Panc1 (cell line): ENCODE measurements around the gene CHST8. TPM values are rescaled to one million over a fixed set of nuclear protein-coding genes. Genes with fewer than 3 reads are reported as not detected.

ENCODE experiments used
- ATAC-seq: fragments of 200-7000 bp; cut with Tn5 transposase; 2 replicates; pipeline ENCODE4 v1.9.1; 2020; ENCODE audit warnings: mild to moderate bottlenecking, moderate library complexity
- BruUV-seq: library from RNA; stranded (reverse); fragments of 400-500 nt; replicated peaks from 2 replicates; lab custom pipeline; 2021; lab: Mats Ljungman, UMichigan
- CTCF ChIA-PET: fragments of 300-600 bp; sonication (Branson Sonifier 250); formaldehyde crosslinking; loops from one replicate; lab custom pipeline; 2022; ENCODE audit warnings: antibody characterized with exemption; lab: Charles Lee
- POLR2A ChIA-PET: fragments of 300-600 bp; sonication (Branson Sonifier 250); formaldehyde crosslinking; loops from one replicate; lab custom pipeline; 2022; ENCODE audit warnings: antibody characterized with exemption; lab: Charles Lee
- DNase-seq: peaks from one replicate; pipeline ENCODE4 v3.0.0-alpha.2; 2010; ENCODE audit warnings: low read depth, low spot score
- H3K27ac ChIP-seq: 2 replicates; pipeline ENCODE4 v1.5.1; 2011; ENCODE audit warnings: mild to moderate bottlenecking, low read length, inconsistent platforms
- H3K27me3 ChIP-seq: fragments of 200-500 bp; sonication (Bioruptor generic); 2 replicates; pipeline ENCODE4 v1.6.0; 2014; ENCODE audit warnings: low read length, inconsistent platforms; ENCODE audit not compliant: control insufficient read depth, insufficient read depth
- H3K36me3 ChIP-seq: fragments of 200-500 bp; sonication (Bioruptor generic); 2 replicates; pipeline ENCODE4 v1.5.1; 2014; ENCODE audit warnings: inconsistent platforms, mild to moderate bottlenecking, low read length, moderate library complexity; ENCODE audit not compliant: control insufficient read depth, insufficient read depth
- H3K4me1 ChIP-seq: 2 replicates; pipeline ENCODE4 v1.5.1; 2011; ENCODE audit warnings: inconsistent platforms, mild to moderate bottlenecking, low read length, moderate library complexity; ENCODE audit not compliant: control insufficient read depth, insufficient read depth
- H3K4me3 ChIP-seq, 2 experiments: 2 replicates each; pipeline ENCODE4 v1.5.1; 2011 to 2012; ENCODE audit warnings: low read depth in 2 of 2, low read length in 2 of 2, mild to moderate bottlenecking in 2 of 2, inconsistent platforms in 1 of 2, moderate library complexity in 1 of 2
- H3K9me3 ChIP-seq: fragments of 200-500 bp; sonication (Bioruptor generic); 2 replicates; pipeline ENCODE4 v1.5.1; 2014; ENCODE audit warnings: low read depth, mild to moderate bottlenecking, inconsistent platforms, low read length, moderate library complexity; ENCODE audit not compliant: control insufficient read depth, insufficient read depth
- POLR2AphosphoS5 ChIP-seq: IDR thresholded peaks from 2 replicates; pipeline ENCODE4 v1.6.1; 2012; ENCODE audit warnings: mild to moderate bottlenecking, low read depth, low read length, moderate library complexity
- REST ChIP-seq, 2 experiments: IDR thresholded peaks; 2 replicates each; pipeline ENCODE4 v1.6.1; 2011 to 2012; ENCODE audit warnings: low read depth in 2 of 2, control low read depth in 1 of 2, low read length in 1 of 2, mild to moderate bottlenecking in 1 of 2, moderate library complexity in 1 of 2; ENCODE audit not compliant: insufficient read depth in 1 of 2
- SIN3A ChIP-seq: IDR thresholded peaks from 2 replicates; pipeline ENCODE4 v1.6.1; 2012; ENCODE audit warnings: low read depth, mild to moderate bottlenecking, low read length, moderate library complexity, borderline replicate concordance; ENCODE audit not compliant: insufficient read depth
- TCF7L2 ChIP-seq: IDR thresholded peaks from 2 replicates; pipeline ENCODE4 v1.6.1; 2011; ENCODE audit warnings: mild to moderate bottlenecking, low read depth, low read length, inconsistent platforms
- in situ Hi-C: cut with HindIII; loops from 2 replicates; pipeline ENCODE4 v1.10.0; 2016; ENCODE audit warnings: low sequenced_read_pairs, low pct_unique_long_range_greater_than_20kb
- intact Hi-C: fragments of 100-400 bp; cut with micrococcal nuclease; formaldehyde crosslinking; loops from one replicate; pipeline ENCODE4 v1.10.0; 2022; ENCODE audit not compliant: unreplicated experiment
- total RNA-seq: library from RNA; stranded (reverse); gene quantifications from one replicate; pipeline ENCODE4 v1.2.1, GENCODE V29; 2021; ENCODE audit not compliant: unreplicated experiment
- TF ChIP-seq, protein P1 (sequence below): fragments of 450-650 bp; IDR thresholded peaks from 2 replicates; pipeline ENCODE4 v1.5.1; 2017; ENCODE audit warnings: mild to moderate bottlenecking

Gene CHST8
- total RNA-seq, 1 experiment from 2014 or later: 0.28 TPM

DNA sequence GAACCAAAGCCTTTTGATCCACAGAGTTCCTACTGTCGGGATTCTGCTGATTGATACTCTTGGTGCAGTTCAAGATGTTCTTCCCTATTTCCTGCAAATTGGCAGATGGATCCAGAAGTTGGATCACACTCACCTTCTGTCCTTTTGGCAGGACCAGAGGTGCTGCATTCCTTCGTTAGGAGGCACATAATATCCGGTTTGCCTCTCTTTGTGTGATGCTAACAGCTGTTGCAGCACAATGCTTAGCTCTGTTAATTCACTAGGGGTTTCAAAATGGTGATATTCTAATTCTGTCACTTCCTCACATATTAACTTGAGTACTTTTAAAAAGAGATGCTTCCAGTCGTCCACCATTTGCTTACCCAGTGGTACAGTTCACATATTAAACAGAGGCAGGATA, 15.2 kb upstream of the CHST8 start:
- Histone ChIP-seq H3K4me3 (no peak overlapping the region), H3K36me3 (no peaks in the 10 kb centered on the region), H3K4me1 (no peaks in the 10 kb centered on the region), H3K27me3 (peaks cover 19% of the 10 kb centered on the region), H3K27ac (no peak overlapping the region), H3K9me3 (peaks cover 9% of the 10 kb centered on the region; the same call in 1 of the 2 replicates)
- no peak for DNase-seq
- ChIA-PET CTCF (no interaction called here), POLR2A (no interaction called here)
- no TSS peak for BruUV-seq
- intact Hi-C loops (no loop called here), in situ Hi-C loops (no loop called here)
- no peak for ATAC-seq
- TF ChIP-seq REST (IDR thresholded peaks at IDR 0.05; ENCODE audit: insufficient read depth in 1 of 2, low read depth in 2 of 2, low read length in 1 of 2): no peak
- TF ChIP-seq POLR2AphosphoS5: no peak
- TF ChIP-seq SIN3A: no peak
- TF ChIP-seq, protein P1, sequence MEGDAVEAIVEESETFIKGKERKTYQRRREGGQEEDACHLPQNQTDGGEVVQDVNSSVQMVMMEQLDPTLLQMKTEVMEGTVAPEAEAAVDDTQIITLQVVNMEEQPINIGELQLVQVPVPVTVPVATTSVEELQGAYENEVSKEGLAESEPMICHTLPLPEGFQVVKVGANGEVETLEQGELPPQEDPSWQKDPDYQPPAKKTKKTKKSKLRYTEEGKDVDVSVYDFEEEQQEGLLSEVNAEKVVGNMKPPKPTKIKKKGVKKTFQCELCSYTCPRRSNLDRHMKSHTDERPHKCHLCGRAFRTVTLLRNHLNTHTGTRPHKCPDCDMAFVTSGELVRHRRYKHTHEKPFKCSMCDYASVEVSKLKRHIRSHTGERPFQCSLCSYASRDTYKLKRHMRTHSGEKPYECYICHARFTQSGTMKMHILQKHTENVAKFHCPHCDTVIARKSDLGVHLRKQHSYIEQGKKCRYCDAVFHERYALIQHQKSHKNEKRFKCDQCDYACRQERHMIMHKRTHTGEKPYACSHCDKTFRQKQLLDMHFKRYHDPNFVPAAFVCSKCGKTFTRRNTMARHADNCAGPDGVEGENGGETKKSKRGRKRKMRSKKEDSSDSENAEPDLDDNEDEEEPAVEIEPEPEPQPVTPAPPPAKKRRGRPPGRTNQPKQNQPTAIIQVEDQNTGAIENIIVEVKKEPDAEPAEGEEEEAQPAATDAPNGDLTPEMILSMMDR: no peak
- no peak for TF ChIP-seq TCF7L2

GRCh38 chr19:33609353-33609752, 12.4 kb upstream of the CHST8 start:
- no peak overlapping the region for H3K4me3 ChIP-seq
- BruUV-seq: no TSS peak
- no peak for TF ChIP-seq SIN3A
- no peak for TF ChIP-seq TCF7L2
- ChIA-PET CTCF (no interaction called here), POLR2A (no interaction called here)
- no peak for ATAC-seq
- no peaks in the 10 kb centered on the region for H3K4me1 ChIP-seq
- intact Hi-C loops (no loop called here), in situ Hi-C loops (no loop called here)
- DNase-seq: no peak
- peaks cover 34% of the 10 kb centered on the region for H3K27me3 ChIP-seq
- H3K36me3 ChIP-seq: no peaks in the 10 kb centered on the region
- no peak overlapping the region for H3K27ac ChIP-seq
- peaks cover 6% of the 10 kb centered on the region; the same call in 1 of the 2 replicates for H3K9me3 ChIP-seq

- no peak for ATAC-seq
- H3K27me3 ChIP-seq: peaks cover 40% of the 10 kb centered on the region
- peaks cover 6% of the 10 kb centered on the region; the same call in 1 of the 2 replicates for H3K9me3 ChIP-seq
- in situ Hi-C loops: no loop called here
- no peak overlapping the region for H3K4me3 ChIP-seq
- no peak for DNase-seq
- H3K36me3 ChIP-seq: no peaks in the 10 kb centered on the region
- ChIA-PET POLR2A (no interaction called here), CTCF (no interaction called here)
- H3K27ac ChIP-seq: no peak overlapping the region
- intact Hi-C loops: no loop called here
- no TSS peak for BruUV-seq
- TF ChIP-seq POLR2AphosphoS5 (no peak), TCF7L2 (no peak), REST (IDR thresholded peaks at IDR 0.05; ENCODE audit: insufficient read depth in 1 of 2, low read depth in 2 of 2, low read length in 1 of 2) (no peak), SIN3A (no peak)
- TF ChIP-seq, protein P1: no peak
- no peaks in the 10 kb centered on the region for H3K4me1 ChIP-seq
Measured at GRCh38 chr19:33610588-33610987, 11.2 kb upstream of the CHST8 start.
